Brain microvascular endothelial cell (primary cell): ENCODE measurements around the gene PHF1.

ENCODE experiments used
- DNase-seq: peaks from one replicate; pipeline ENCODE4 v3.0.0-alpha.2; 2020
- H3K27ac ChIP-seq: fragments of 250-450 bp; sonication (Bioruptor Pico); 2 replicates; pipeline ENCODE4 v1.5.1; 2020; ENCODE audit warnings: mild to moderate bottlenecking, moderate library complexity
- H3K27me3 ChIP-seq: fragments of 250-450 bp; sonication (Bioruptor Pico); replicated peaks from 2 replicates; pipeline ENCODE4 v1.5.1; 2020; ENCODE audit warnings: mild to moderate bottlenecking
- H3K36me3 ChIP-seq: fragments of 250-450 bp; sonication (Bioruptor Pico); replicated peaks from 2 replicates; pipeline ENCODE4 v1.5.1; 2020; ENCODE audit warnings: mild to moderate bottlenecking
- H3K4me3 ChIP-seq: 2 replicates; pipeline ENCODE4 v1.5.1; 2011; ENCODE audit warnings: low read depth, mild to moderate bottlenecking, control low read depth, low read length, moderate library complexity
- CTCF ChIP-seq: IDR thresholded peaks from 2 replicates; pipeline ENCODE4 v1.5.1; 2011; ENCODE audit warnings: low read depth, mild to moderate bottlenecking, moderate library complexity, low read length, control low read depth, inconsistent platforms; ENCODE audit errors: missing control alignments
- in situ Hi-C: cut with HindIII; loops from 2 replicates; pipeline ENCODE4 v1.10.0; 2017; ENCODE audit warnings: low sequenced_read_pairs, low pct_ligation_motif_present

Gene PHF1

GRCh38 chr6:33430334-33430733, 19.5 kb downstream of the PHF1 start:
- in situ Hi-C loops = no loop called here
- no peak for TF ChIP-seq CTCF
- H3K27ac ChIP-seq = no peak overlapping the region
- no peak overlapping the region for H3K4me3 ChIP-seq
- no peak for DNase-seq
- H3K36me3 ChIP-seq = peaks cover 2% of the 10 kb centered on the region
- H3K27me3 ChIP-seq = no peaks in the 10 kb centered on the region

GRCh38 chr6:33430991-33431879, 20.4 kb downstream of the PHF1 start:
- Histone ChIP-seq H3K36me3 (peaks cover 9% of the 10 kb centered on the region), H3K27ac (no peak overlapping the region), H3K27me3 (no peaks in the 10 kb centered on the region), H3K4me3 (peak overlapping the region; percentile 20)
- peak; percentile 61 for DNase-seq
- TF ChIP-seq CTCF = no peak
- in situ Hi-C loops = no loop called here

- no peak for DNase-seq
- Histone ChIP-seq H3K27ac (no peak overlapping the region), H3K4me3 (no peak overlapping the region), H3K36me3 (peaks cover 15% of the 10 kb centered on the region), H3K27me3 (no peaks in the 10 kb centered on the region)
- in situ Hi-C loops = no loop called here
- TF ChIP-seq CTCF = no peak
Observed at GRCh38 chr6:33431880-33432541, 21.2 kb downstream of the PHF1 start.

- TF ChIP-seq CTCF = no peak
- no peak overlapping the region for H3K4me3 ChIP-seq
- H3K27ac ChIP-seq = no peak overlapping the region
- in situ Hi-C loops = no loop called here
- peaks cover 19% of the 10 kb centered on the region for H3K36me3 ChIP-seq
- no peaks in the 10 kb centered on the region for H3K27me3 ChIP-seq
- no peak for DNase-seq
Observed at GRCh38 chr6:33432546-33432945, 21.7 kb downstream of the PHF1 start.

GRCh38 chr6:33433001-33433543, 22.3 kb downstream of the PHF1 start:
- in situ Hi-C loops = no loop called here
- Histone ChIP-seq H3K36me3 (peaks cover 22% of the 10 kb centered on the region), H3K4me3 (no peak overlapping the region), H3K27ac (no peak overlapping the region), H3K27me3 (no peaks in the 10 kb centered on the region)
- TF ChIP-seq CTCF = no peak
- DNase-seq = no peak
